B cell (primary cell): ENCODE data around the gene SRBD1. TPM values are rescaled to one million over a fixed set of nuclear protein-coding genes. Genes with fewer than 3 reads are reported as not detected.

Source experiments
- ATAC-seq: fragments of 200-7000 bp; cut with Tn5 transposase; one replicate; pipeline ENCODE4 v1.10.0; 2021; ENCODE audit warnings: low read depth, mild to moderate bottlenecking, moderate number of reproducible peaks, moderate library complexity
- CTCF ChIA-PET: fragments of 350-600 bp; sonication (Branson Sonifier 250); formaldehyde crosslinking; loops from one replicate; lab custom pipeline; 2021; ENCODE audit warnings: antibody characterized with exemption, inconsistent platforms; lab: Charles Lee
- POLR2A ChIA-PET: fragments of 350-600 bp; sonication (Branson Sonifier 250); formaldehyde crosslinking; loops from one replicate; lab custom pipeline; 2021; ENCODE audit warnings: antibody characterized with exemption; lab: Charles Lee
- DNase-seq: peaks from one replicate; pipeline ENCODE4 v3.0.0; 2013
- H2AFZ ChIP-seq: 2 replicates; pipeline ENCODE4 v1.6.1; 2012; ENCODE audit warnings: mild to moderate bottlenecking, low read depth, low read length; ENCODE audit not compliant: insufficient read depth, poor library complexity, severe bottlenecking
- H3K27ac ChIP-seq, 2 donors: 1 replicate in 1 of 2; 2 replicates in 1 of 2; pipeline ENCODE4 v1.5.1; 2012 to 2013; ENCODE audit warnings: low read length in 2 of 2, mild to moderate bottlenecking in 2 of 2, moderate library complexity in 1 of 2
- H3K27me3 ChIP-seq, 4 experiments: fragments of 200-600 bp in 1 of 4; sonication (generic) in 1 of 4; replicated peaks in 1 of 4; 1 replicate in 2 of 4; 2 replicates in 2 of 4; pipeline versions ENCODE4 v1.6.1 to v1.7.0; 2013 to 2016; ENCODE audit warnings: low read length in 3 of 4, mild to moderate bottlenecking in 2 of 4, mixed read lengths in 1 of 4, moderate library complexity in 1 of 4; ENCODE audit not compliant: insufficient read depth in 4 of 4, control insufficient read depth in 3 of 4; ENCODE audit errors: control extremely low read depth in 1 of 4
- H3K36me3 ChIP-seq, 2 experiments: replicated peaks in 1 of 2; 1 replicate in 1 of 2; 2 replicates in 1 of 2; pipeline versions ENCODE4 v1.6.1 to v1.7.1; 2013; ENCODE audit warnings: low read length in 1 of 2; ENCODE audit not compliant: insufficient read depth in 2 of 2, control insufficient read depth in 1 of 2; ENCODE audit errors: control extremely low read depth in 1 of 2, extremely low read depth in 1 of 2
- H3K4me1 ChIP-seq, 2 donors: fragments of 200-600 bp in 1 of 2; sonication (generic) in 1 of 2; 1 replicate in 1 of 2; 2 replicates in 1 of 2; pipeline versions ENCODE4 v1.5.1 to v1.6.1; 2013 to 2017; ENCODE audit warnings: low read length in 2 of 2; ENCODE audit not compliant: control insufficient read depth in 2 of 2, insufficient read depth in 2 of 2
- H3K4me2 ChIP-seq: replicated peaks from 2 replicates; pipeline ENCODE3; 2012; ENCODE audit warnings: mild to moderate bottlenecking, low read depth, low read length; ENCODE audit not compliant: poor library complexity, severe bottlenecking
- H3K4me3 ChIP-seq, 5 experiments: fragments of 200-600 bp in 1 of 5; sonication (generic) in 1 of 5; 1 replicate in 3 of 5; 2 replicates in 2 of 5; pipeline versions ENCODE4 v1.5.1 to v1.7.0; 2011 to 2016; ENCODE audit warnings: low read length in 4 of 5, mild to moderate bottlenecking in 4 of 5, low read depth in 2 of 5, control low read depth in 1 of 5, moderate library complexity in 1 of 5; ENCODE audit not compliant: insufficient read depth in 1 of 5; ENCODE audit errors: control extremely low read depth in 1 of 5, extremely low read depth in 1 of 5
- H3K79me2 ChIP-seq: fragments of 200-600 bp; sonication (generic); one replicate; pipeline ENCODE4 v1.6.0; 2016; ENCODE audit warnings: low read length; ENCODE audit not compliant: control insufficient read depth, insufficient read depth
- H3K9ac ChIP-seq: fragments of 200-600 bp; sonication (generic); 2 replicates; pipeline ENCODE4 v1.6.1; 2017; ENCODE audit warnings: mild to moderate bottlenecking, low read length, moderate library complexity
- H3K9me3 ChIP-seq, 3 donors: one replicate each; pipeline versions ENCODE4 v1.6.1 to v1.7.1; 2013; ENCODE audit warnings: low read length in 2 of 3; ENCODE audit not compliant: control insufficient read depth in 2 of 3, insufficient read depth in 1 of 3; ENCODE audit errors: control extremely low read depth in 1 of 3
- H4K20me1 ChIP-seq: 2 replicates; pipeline ENCODE4 v1.6.0; 2012; ENCODE audit warnings: mild to moderate bottlenecking, low read length; ENCODE audit not compliant: insufficient read depth, control insufficient read depth, poor library complexity, severe bottlenecking
- H3K27ac Mint-ChIP-seq: one replicate; pipeline ENCODE4 v1.8.0; 2021; ENCODE audit warnings: mixed read lengths
- H3K27me3 Mint-ChIP-seq: one replicate; pipeline ENCODE4 v1.8.0; 2021; ENCODE audit warnings: mixed read lengths
- H3K4me1 Mint-ChIP-seq: one replicate; pipeline ENCODE4 v1.8.0; 2021; ENCODE audit warnings: mixed read lengths
- H3K4me3 Mint-ChIP-seq: one replicate; pipeline ENCODE4 v1.8.0; 2021; ENCODE audit warnings: mixed read lengths
- H3K9me3 Mint-ChIP-seq: one replicate; pipeline ENCODE4 v1.8.0; 2022; ENCODE audit warnings: mixed read lengths; ENCODE audit not compliant: insufficient read depth
- CTCF ChIP-seq: fragments of 200-600 bp; IDR thresholded peaks from one replicate; pipeline ENCODE4 v1.8.0; 2022; ENCODE audit warnings: antibody characterized with exemption, mild to moderate bottlenecking
- EZH2 ChIP-seq: IDR thresholded peaks from 2 replicates; pipeline ENCODE4 v1.6.1; 2012; ENCODE audit warnings: borderline replicate concordance, low read depth, mild to moderate bottlenecking, moderate library complexity, low read length; ENCODE audit not compliant: insufficient read depth, poor library complexity, severe bottlenecking
- WGBS: methylation state at CpG from one replicate; pipeline ENCODE4 v1.1.5; 2013; ENCODE audit warnings: missing lambda C conversion rate; ENCODE audit not compliant: insufficient coverage; 5-methylcytosine and 5-hydroxymethylcytosine counted together
- intact Hi-C: fragments of 100-400 bp; cut with micrococcal nuclease; formaldehyde crosslinking; loops from one replicate; pipeline ENCODE4 v1.10.0; 2022
- polyA plus RNA-seq: library from polyadenylated mRNA; depleted of rRNA; stranded (reverse); fragments of >200 nt; gene quantifications from 2 replicates; pipeline ENCODE4 v1.2.3, GENCODE V29; 2012
- total RNA-seq, 2 donors: library from RNA; stranded (reverse); fragments of 120-200 nt in 1 of 2; gene quantifications; 1 replicate in 1 of 2; 2 replicates in 1 of 2; pipeline versions ENCODE4 v1.2.3 to v1.2.4, GENCODE V29; 2013 to 2022

SRBD1 gene
- total and polyA plus RNA-seq, 2 donors (not counting 1 experiment from before 2014, with no cell fraction given), result 6.2 to 27.1 TPM

- Mint-ChIP-seq H3K27me3 (no peaks in the 10 kb centered on the region), H3K9me3 (peaks cover 2% of the 10 kb centered on the region), H3K27ac (no peak overlapping the region), H3K4me3 (no peak overlapping the region), H3K4me1 (no peaks in the 10 kb centered on the region)
- no peak overlapping the region for H3K9ac ChIP-seq
- ATAC-seq (no peak), DNase-seq (no peak)
- WGBS, result 100% methylated on average over 1 of the region's 1 CpG
- H3K9me3 ChIP-seq, result no peaks in the 10 kb centered on the region
- H4K20me1 ChIP-seq, result no peaks in the 10 kb centered on the region
- peaks cover 4 to 7% of the 10 kb centered on the region in 2 experiments for H3K36me3 ChIP-seq
- intact Hi-C loops, result no loop called here
- TF ChIP-seq EZH2 (no peak), CTCF (no peak)
- H2AFZ ChIP-seq, result no peak overlapping the region
- no peak overlapping the region for H3K4me3 ChIP-seq
- H3K79me2 ChIP-seq, result no peaks in the 10 kb centered on the region
- POLR2A ChIA-PET, result no interaction called here
- H3K4me1 ChIP-seq, result no peaks in the 10 kb centered on the region
- CTCF ChIA-PET, result no interaction called here
- H3K27ac ChIP-seq, result no peak overlapping the region
- no peak overlapping the region for H3K4me2 ChIP-seq
- no peaks in the 10 kb centered on the region for H3K27me3 ChIP-seq
Measured at GRCh38 chr2:45477546-45477945, 133.5 kb downstream of the SRBD1 start.

- Histone ChIP-seq H3K36me3 (peaks cover 0 to 7% of the 10 kb centered on the region in 2 experiments), H3K27ac (no peak overlapping the region), H3K4me3 (no peak overlapping the region), H3K4me1 (no peaks in the 10 kb centered on the region), H3K79me2 (no peaks in the 10 kb centered on the region), H2AFZ (no peak overlapping the region), H4K20me1 (no peaks in the 10 kb centered on the region), H3K4me2 (no peak overlapping the region), H3K9ac (no peak overlapping the region), H3K9me3 (no peaks in the 10 kb centered on the region), H3K27me3 (no peaks in the 10 kb centered on the region)
- ATAC-seq (no peak), DNase-seq (no peak)
- TF ChIP-seq CTCF, result no peak
- TF ChIP-seq EZH2, result no peak
- Mint-ChIP-seq H3K9me3 (no peaks in the 10 kb centered on the region), H3K27ac (no peak overlapping the region), H3K27me3 (no peaks in the 10 kb centered on the region), H3K4me1 (no peaks in the 10 kb centered on the region), H3K4me3 (no peak overlapping the region)
- intact Hi-C loops, result no loop called here
- POLR2A ChIA-PET, result no interaction called here
- no CpG with 5 or more reads among the region's 3 CpGs for WGBS
- CTCF ChIA-PET, result interaction anchor here (1.0 kb wide), 1 partner anchor 23 kb away, joined by 3 read pairs; no protein-coding TSS in a partner anchor
Measured at GRCh38 chr2:45470531-45470930, 140.5 kb downstream of the SRBD1 start.
